Neural cell (in vitro differentiated cells): ENCODE measurements around the gene CPPED1.

Experiments used
- POLR2AphosphoS5 ChIP-seq: IDR thresholded peaks from 2 replicates; pipeline ENCODE4 v1.6.1; 2012
- TF ChIP-seq, protein P1 (sequence below): fragments of 450-650 bp; IDR thresholded peaks from 2 replicates; pipeline ENCODE4 v1.5.1; 2014; ENCODE audit warnings: antibody characterized with exemption, mild to moderate bottlenecking, moderate library complexity; ENCODE audit not compliant: poor library complexity, severe bottlenecking

DNA sequence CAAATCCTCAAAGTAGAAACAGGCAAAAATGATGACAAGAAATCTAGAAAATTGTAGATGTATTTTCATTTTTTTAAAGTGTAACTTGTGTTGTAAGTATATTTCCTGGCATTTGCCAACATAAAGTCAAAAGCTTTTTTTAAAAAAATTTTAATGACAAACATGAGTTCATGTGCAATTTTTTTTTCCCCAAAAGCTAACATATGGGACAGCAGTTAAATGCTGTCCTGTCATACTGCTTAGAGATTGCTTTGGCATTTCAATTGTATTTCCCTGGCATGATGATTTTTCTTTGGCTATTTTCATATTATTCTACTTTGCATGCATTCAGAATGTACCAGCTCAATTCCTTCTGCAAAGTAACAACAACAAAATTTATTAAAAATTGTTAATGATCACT is 24.5 kb upstream of the CPPED1 start:
- TF ChIP-seq, protein P1, sequence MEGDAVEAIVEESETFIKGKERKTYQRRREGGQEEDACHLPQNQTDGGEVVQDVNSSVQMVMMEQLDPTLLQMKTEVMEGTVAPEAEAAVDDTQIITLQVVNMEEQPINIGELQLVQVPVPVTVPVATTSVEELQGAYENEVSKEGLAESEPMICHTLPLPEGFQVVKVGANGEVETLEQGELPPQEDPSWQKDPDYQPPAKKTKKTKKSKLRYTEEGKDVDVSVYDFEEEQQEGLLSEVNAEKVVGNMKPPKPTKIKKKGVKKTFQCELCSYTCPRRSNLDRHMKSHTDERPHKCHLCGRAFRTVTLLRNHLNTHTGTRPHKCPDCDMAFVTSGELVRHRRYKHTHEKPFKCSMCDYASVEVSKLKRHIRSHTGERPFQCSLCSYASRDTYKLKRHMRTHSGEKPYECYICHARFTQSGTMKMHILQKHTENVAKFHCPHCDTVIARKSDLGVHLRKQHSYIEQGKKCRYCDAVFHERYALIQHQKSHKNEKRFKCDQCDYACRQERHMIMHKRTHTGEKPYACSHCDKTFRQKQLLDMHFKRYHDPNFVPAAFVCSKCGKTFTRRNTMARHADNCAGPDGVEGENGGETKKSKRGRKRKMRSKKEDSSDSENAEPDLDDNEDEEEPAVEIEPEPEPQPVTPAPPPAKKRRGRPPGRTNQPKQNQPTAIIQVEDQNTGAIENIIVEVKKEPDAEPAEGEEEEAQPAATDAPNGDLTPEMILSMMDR: no peak
- TF ChIP-seq POLR2AphosphoS5: no peak
